EL (cell line): ENCODE data around the gene FAM25G.
A peak's percentile ranks its signal among the peaks of the same experiment; 100 is the strongest.

Experiments
- DNase-seq: peaks from one replicate; pipeline ENCODE4 v3.0.0-alpha.2; 2016

FAM25G gene

GRCh38 chr10:47445720-47446119 lies 45.8 kb downstream of the FAM25G start:
- no peak for DNase-seq

DNA sequence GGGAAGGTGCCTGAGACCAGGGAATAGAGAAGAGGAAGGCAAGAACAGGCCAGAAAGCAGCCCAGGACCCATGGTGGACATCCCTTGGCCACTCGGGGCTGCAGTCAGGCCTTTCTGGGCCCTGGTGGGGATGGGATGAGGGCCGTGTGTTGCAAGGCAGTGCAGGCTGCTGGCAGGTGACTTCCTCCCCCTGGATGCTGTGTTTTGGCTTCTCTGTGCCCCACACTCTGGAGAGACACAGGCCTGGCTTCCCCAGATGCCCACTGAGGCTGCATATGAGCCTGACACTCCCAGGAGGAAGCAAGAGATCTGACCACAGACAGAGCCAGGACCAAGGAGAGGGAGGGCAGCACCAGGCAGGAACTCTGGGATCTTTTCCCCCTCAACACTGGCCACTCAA lies 47.5 kb downstream of the FAM25G start:
- DNase-seq, result no peak

- no peak for DNase-seq
Observed at GRCh38 chr10:47443145-47443544, 48.4 kb downstream of the FAM25G start.

- no peak for DNase-seq
Observed at GRCh38 chr10:47442351-47442750, 49.1 kb downstream of the FAM25G start.

DNA sequence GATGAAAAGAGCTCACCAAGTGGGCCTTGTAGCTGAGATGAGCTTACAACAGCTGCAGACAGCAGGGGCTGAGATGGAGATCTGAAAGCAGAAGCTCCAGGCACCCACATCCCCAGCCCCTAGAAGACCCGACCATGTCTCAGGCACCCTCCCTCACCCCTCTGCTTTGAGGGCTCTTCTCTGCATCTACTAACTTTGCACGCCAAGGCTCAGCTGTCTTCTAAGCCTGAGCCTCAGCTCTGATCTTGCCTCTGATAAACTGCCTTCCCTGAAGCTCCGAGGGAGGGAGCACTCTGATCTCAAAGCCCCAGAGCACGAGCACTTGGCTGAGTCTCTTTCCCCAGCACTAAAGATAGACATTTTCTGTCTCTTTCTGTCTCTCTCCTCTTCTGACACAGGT lies 49.6 kb downstream of the FAM25G start:
- no peak for DNase-seq

DNA sequence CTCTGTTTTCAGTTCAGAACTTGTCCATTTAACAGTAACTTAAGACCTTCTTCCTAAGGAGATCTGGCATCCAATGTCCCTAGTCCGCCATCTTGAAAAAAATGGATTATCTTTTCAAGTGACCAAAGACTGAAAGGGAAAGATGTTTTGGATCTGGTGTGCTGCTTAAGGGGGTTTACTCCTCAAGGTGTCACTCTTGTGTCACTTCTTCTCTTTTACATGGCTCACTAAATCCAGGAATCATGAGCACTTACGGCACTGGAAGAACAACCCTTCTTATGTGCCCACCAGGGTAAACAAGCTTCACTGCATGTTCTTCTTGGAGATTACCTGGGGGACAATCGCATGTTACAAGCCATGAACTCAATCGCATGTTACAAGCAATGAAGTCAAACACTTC lies 51.3 kb downstream of the FAM25G start:
- DNase-seq, result no peak

GRCh38 chr10:47438857-47439474 lies 52.5 kb downstream of the FAM25G start:
- DNase-seq, result peak; percentile 61
